B cell (primary cell): ENCODE measurements around the gene NSD1. TPM values are rescaled to one million over a fixed set of nuclear protein-coding genes. Genes with fewer than 3 reads are reported as not detected.

Experiments
- ATAC-seq: fragments of 200-7000 bp; cut with Tn5 transposase; one replicate; pipeline ENCODE4 v1.10.0; 2021; ENCODE audit warnings: low read depth, mild to moderate bottlenecking, moderate number of reproducible peaks, moderate library complexity
- CTCF ChIA-PET: fragments of 350-600 bp; sonication (Branson Sonifier 250); formaldehyde crosslinking; loops from one replicate; lab custom pipeline; 2021; ENCODE audit warnings: antibody characterized with exemption, inconsistent platforms; lab: Charles Lee
- POLR2A ChIA-PET: fragments of 350-600 bp; sonication (Branson Sonifier 250); formaldehyde crosslinking; loops from one replicate; lab custom pipeline; 2021; ENCODE audit warnings: antibody characterized with exemption; lab: Charles Lee
- DNase-seq: peaks from one replicate; pipeline ENCODE4 v3.0.0; 2013
- H2AFZ ChIP-seq: 2 replicates; pipeline ENCODE4 v1.6.1; 2012; ENCODE audit warnings: mild to moderate bottlenecking, low read depth, low read length; ENCODE audit not compliant: insufficient read depth, poor library complexity, severe bottlenecking
- H3K27ac ChIP-seq, 2 donors: 1 replicate in 1 of 2; 2 replicates in 1 of 2; pipeline ENCODE4 v1.5.1; 2012 to 2013; ENCODE audit warnings: low read length in 2 of 2, mild to moderate bottlenecking in 2 of 2, moderate library complexity in 1 of 2
- H3K27me3 ChIP-seq, 4 experiments: fragments of 200-600 bp in 1 of 4; sonication (generic) in 1 of 4; replicated peaks in 1 of 4; 1 replicate in 2 of 4; 2 replicates in 2 of 4; pipeline versions ENCODE4 v1.6.1 to v1.7.0; 2013 to 2016; ENCODE audit warnings: low read length in 3 of 4, mild to moderate bottlenecking in 2 of 4, mixed read lengths in 1 of 4, moderate library complexity in 1 of 4; ENCODE audit not compliant: insufficient read depth in 4 of 4, control insufficient read depth in 3 of 4; ENCODE audit errors: control extremely low read depth in 1 of 4
- H3K36me3 ChIP-seq, 2 experiments: replicated peaks in 1 of 2; 1 replicate in 1 of 2; 2 replicates in 1 of 2; pipeline versions ENCODE4 v1.6.1 to v1.7.1; 2013; ENCODE audit warnings: low read length in 1 of 2; ENCODE audit not compliant: insufficient read depth in 2 of 2, control insufficient read depth in 1 of 2; ENCODE audit errors: control extremely low read depth in 1 of 2, extremely low read depth in 1 of 2
- H3K4me1 ChIP-seq, 2 donors: fragments of 200-600 bp in 1 of 2; sonication (generic) in 1 of 2; 1 replicate in 1 of 2; 2 replicates in 1 of 2; pipeline versions ENCODE4 v1.5.1 to v1.6.1; 2013 to 2017; ENCODE audit warnings: low read length in 2 of 2; ENCODE audit not compliant: control insufficient read depth in 2 of 2, insufficient read depth in 2 of 2
- H3K4me2 ChIP-seq: replicated peaks from 2 replicates; pipeline ENCODE3; 2012; ENCODE audit warnings: mild to moderate bottlenecking, low read depth, low read length; ENCODE audit not compliant: poor library complexity, severe bottlenecking
- H3K4me3 ChIP-seq, 5 experiments: fragments of 200-600 bp in 1 of 5; sonication (generic) in 1 of 5; 1 replicate in 3 of 5; 2 replicates in 2 of 5; pipeline versions ENCODE4 v1.5.1 to v1.7.0; 2011 to 2016; ENCODE audit warnings: low read length in 4 of 5, mild to moderate bottlenecking in 4 of 5, low read depth in 2 of 5, control low read depth in 1 of 5, moderate library complexity in 1 of 5; ENCODE audit not compliant: insufficient read depth in 1 of 5; ENCODE audit errors: control extremely low read depth in 1 of 5, extremely low read depth in 1 of 5
- H3K79me2 ChIP-seq: fragments of 200-600 bp; sonication (generic); one replicate; pipeline ENCODE4 v1.6.0; 2016; ENCODE audit warnings: low read length; ENCODE audit not compliant: control insufficient read depth, insufficient read depth
- H3K9ac ChIP-seq: fragments of 200-600 bp; sonication (generic); 2 replicates; pipeline ENCODE4 v1.6.1; 2017; ENCODE audit warnings: mild to moderate bottlenecking, low read length, moderate library complexity
- H3K9me3 ChIP-seq, 3 donors: one replicate each; pipeline versions ENCODE4 v1.6.1 to v1.7.1; 2013; ENCODE audit warnings: low read length in 2 of 3; ENCODE audit not compliant: control insufficient read depth in 2 of 3, insufficient read depth in 1 of 3; ENCODE audit errors: control extremely low read depth in 1 of 3
- H4K20me1 ChIP-seq: 2 replicates; pipeline ENCODE4 v1.6.0; 2012; ENCODE audit warnings: mild to moderate bottlenecking, low read length; ENCODE audit not compliant: insufficient read depth, control insufficient read depth, poor library complexity, severe bottlenecking
- H3K27ac Mint-ChIP-seq: one replicate; pipeline ENCODE4 v1.8.0; 2021; ENCODE audit warnings: mixed read lengths
- H3K27me3 Mint-ChIP-seq: one replicate; pipeline ENCODE4 v1.8.0; 2021; ENCODE audit warnings: mixed read lengths
- H3K4me1 Mint-ChIP-seq: one replicate; pipeline ENCODE4 v1.8.0; 2021; ENCODE audit warnings: mixed read lengths
- H3K4me3 Mint-ChIP-seq: one replicate; pipeline ENCODE4 v1.8.0; 2021; ENCODE audit warnings: mixed read lengths
- H3K9me3 Mint-ChIP-seq: one replicate; pipeline ENCODE4 v1.8.0; 2022; ENCODE audit warnings: mixed read lengths; ENCODE audit not compliant: insufficient read depth
- EZH2 ChIP-seq: IDR thresholded peaks from 2 replicates; pipeline ENCODE4 v1.6.1; 2012; ENCODE audit warnings: borderline replicate concordance, low read depth, mild to moderate bottlenecking, moderate library complexity, low read length; ENCODE audit not compliant: insufficient read depth, poor library complexity, severe bottlenecking
- WGBS: methylation state at CpG from one replicate; pipeline ENCODE4 v1.1.5; 2013; ENCODE audit warnings: missing lambda C conversion rate; ENCODE audit not compliant: insufficient coverage; 5-methylcytosine and 5-hydroxymethylcytosine counted together
- intact Hi-C: fragments of 100-400 bp; cut with micrococcal nuclease; formaldehyde crosslinking; loops from one replicate; pipeline ENCODE4 v1.10.0; 2022
- polyA plus RNA-seq: library from polyadenylated mRNA; depleted of rRNA; stranded (reverse); fragments of >200 nt; gene quantifications from 2 replicates; pipeline ENCODE4 v1.2.3, GENCODE V29; 2012
- total RNA-seq, 2 donors: library from RNA; stranded (reverse); fragments of 120-200 nt in 1 of 2; gene quantifications; 1 replicate in 1 of 2; 2 replicates in 1 of 2; pipeline versions ENCODE4 v1.2.3 to v1.2.4, GENCODE V29; 2013 to 2022
- TF ChIP-seq, protein P1 (sequence below): fragments of 200-600 bp; IDR thresholded peaks from one replicate; pipeline ENCODE4 v1.8.0; 2022; ENCODE audit warnings: antibody characterized with exemption, mild to moderate bottlenecking

The NSD1 gene
- total and polyA plus RNA-seq, 2 donors (not counting 1 experiment from before 2014, with no cell fraction given): 10.8 to 145 TPM

DNA sequence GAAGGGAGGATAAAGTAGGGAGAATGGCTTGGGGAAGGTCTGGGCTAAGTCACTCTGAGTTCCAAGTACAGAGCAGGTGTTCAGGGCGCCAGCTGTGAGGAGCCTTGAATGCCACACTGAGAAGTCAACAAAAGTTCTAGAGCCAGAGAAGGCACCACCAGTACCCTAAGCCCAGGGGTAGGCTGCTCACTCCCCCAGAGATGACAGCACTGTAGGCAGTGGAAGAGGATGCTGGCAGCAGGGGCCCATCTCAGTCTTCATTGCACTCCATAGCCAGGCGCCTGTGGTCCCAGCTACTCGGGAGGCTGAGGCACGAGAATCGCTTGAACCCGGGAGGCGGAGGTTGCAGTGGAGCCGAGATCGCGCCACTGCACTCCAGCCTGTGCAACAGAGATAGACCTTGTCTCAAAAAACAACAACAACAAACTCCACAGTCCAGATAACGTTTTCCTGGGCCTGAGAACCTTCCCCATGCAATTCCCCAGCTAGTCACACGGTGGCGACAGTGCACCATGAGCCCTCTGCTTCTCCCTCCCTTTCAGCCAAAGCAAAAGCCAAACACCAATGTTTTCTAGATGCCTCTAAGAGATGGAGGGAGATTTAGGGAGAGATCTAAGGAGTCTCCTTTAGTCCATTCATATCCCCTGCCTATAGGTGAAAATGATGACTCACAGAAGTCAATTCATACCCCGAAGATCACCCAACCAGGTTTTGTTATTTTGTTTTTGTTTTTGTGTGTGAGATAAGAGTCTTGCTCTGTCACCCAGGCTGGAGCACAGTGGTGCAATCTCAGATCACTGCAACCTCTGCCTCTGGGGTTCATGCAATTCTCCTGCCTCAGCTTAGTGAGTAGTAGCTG, 19.8 kb upstream of the NSD1 start:
- H3K79me2 ChIP-seq: no peaks in the 10 kb centered on the region
- ChIA-PET CTCF (interaction anchor here (0.8 to 6.9 kb wide), 51 partner anchors 9 to 1383 kb away, joined by 3 to 89 read pairs (median 4); partner anchors contain the start of genes NSD1 and ZNF346), POLR2A (interaction anchor here (0.7 kb wide), 1 partner anchor 20 kb away, joined by 3 read pairs; the partner anchor contains the start of gene NSD1)
- no peak overlapping the region for H3K9ac ChIP-seq
- peak; percentile 65 for ATAC-seq
- no peak overlapping the region for H3K4me3 ChIP-seq
- H3K9me3 Mint-ChIP-seq: no peaks in the 10 kb centered on the region
- H3K4me1 ChIP-seq: peaks cover 10 to 21% of the 10 kb centered on the region in 2 donors
- H3K27me3 ChIP-seq: no peaks in the 10 kb centered on the region
- H3K4me2 ChIP-seq: no peak overlapping the region
- H3K4me1 Mint-ChIP-seq: peaks cover 18% of the 10 kb centered on the region
- intact Hi-C loops: loop anchor here (1.0 to 10.0 kb wide), 6 partner anchors 20 to 291 kb away; partner anchors contain the start of genes F12, NSD1, PFN3 and PRELID1
- no peak overlapping the region for H3K27ac ChIP-seq
- no peaks in the 10 kb centered on the region for H3K27me3 Mint-ChIP-seq
- H3K36me3 ChIP-seq: no peaks in the 10 kb centered on the region
- TF ChIP-seq EZH2: no peak
- TF ChIP-seq, protein P1, sequence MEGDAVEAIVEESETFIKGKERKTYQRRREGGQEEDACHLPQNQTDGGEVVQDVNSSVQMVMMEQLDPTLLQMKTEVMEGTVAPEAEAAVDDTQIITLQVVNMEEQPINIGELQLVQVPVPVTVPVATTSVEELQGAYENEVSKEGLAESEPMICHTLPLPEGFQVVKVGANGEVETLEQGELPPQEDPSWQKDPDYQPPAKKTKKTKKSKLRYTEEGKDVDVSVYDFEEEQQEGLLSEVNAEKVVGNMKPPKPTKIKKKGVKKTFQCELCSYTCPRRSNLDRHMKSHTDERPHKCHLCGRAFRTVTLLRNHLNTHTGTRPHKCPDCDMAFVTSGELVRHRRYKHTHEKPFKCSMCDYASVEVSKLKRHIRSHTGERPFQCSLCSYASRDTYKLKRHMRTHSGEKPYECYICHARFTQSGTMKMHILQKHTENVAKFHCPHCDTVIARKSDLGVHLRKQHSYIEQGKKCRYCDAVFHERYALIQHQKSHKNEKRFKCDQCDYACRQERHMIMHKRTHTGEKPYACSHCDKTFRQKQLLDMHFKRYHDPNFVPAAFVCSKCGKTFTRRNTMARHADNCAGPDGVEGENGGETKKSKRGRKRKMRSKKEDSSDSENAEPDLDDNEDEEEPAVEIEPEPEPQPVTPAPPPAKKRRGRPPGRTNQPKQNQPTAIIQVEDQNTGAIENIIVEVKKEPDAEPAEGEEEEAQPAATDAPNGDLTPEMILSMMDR: peak; percentile 98
- no peaks in the 10 kb centered on the region for H4K20me1 ChIP-seq
- H2AFZ ChIP-seq: peak overlapping the region; percentile 19
- H3K27ac Mint-ChIP-seq: peak overlapping the region; percentile 46
- DNase-seq: peak; percentile 86
- H3K4me3 Mint-ChIP-seq: no peak overlapping the region
- WGBS: 21% methylated on average over 11 of the region's 14 CpGs
- H3K9me3 ChIP-seq: peaks cover 0 to 8% (median 0%) of the 10 kb centered on the region in 3 donors
